HepG2 (cell line): ENCODE results near the gene SELENOM. TPM values are rescaled to one million over a fixed set of nuclear protein-coding genes. Genes with fewer than 3 reads are reported as not detected.

Experiments
- CBX2 ChIP-seq, 2 experiments: fragments of 200-600 bp in 1 of 2; sonication (generic); formaldehyde crosslinking in 1 of 2; IDR thresholded peaks; 2 replicates each; pipeline versions ENCODE4 v1.7.0 to v1.8.1; 2018 to 2022; ENCODE audit warnings: low read depth in 2 of 2, low read length in 1 of 2, mild to moderate bottlenecking in 1 of 2, missing genetic modification reagents in 1 of 2
- CCDC6 ChIP-seq: sonication (generic); formaldehyde crosslinking; IDR thresholded peaks from 2 replicates; pipeline ENCODE4 v1.8.1; 2022; ENCODE audit warnings: mild to moderate bottlenecking, missing genetic modification reagents, moderate library complexity
- FOSL1 ChIP-seq: sonication (generic); formaldehyde crosslinking; IDR thresholded peaks from 2 replicates; pipeline ENCODE4 v1.9.0; 2021; ENCODE audit warnings: missing genetic modification reagents, borderline replicate concordance
- IKZF1 ChIP-seq: fragments of 450-650 bp; IDR thresholded peaks from 2 replicates; pipeline ENCODE4 v1.7.1; 2016
- MZF1 ChIP-seq: sonication (generic); formaldehyde crosslinking; IDR thresholded peaks from 2 replicates; pipeline ENCODE4 v1.8.1; 2023; ENCODE audit warnings: mild to moderate bottlenecking, missing genetic modification reagents, borderline replicate concordance
- NRL ChIP-seq: sonication (generic); formaldehyde crosslinking; IDR thresholded peaks from 2 replicates; pipeline ENCODE4 v1.5.0; 2020; ENCODE audit warnings: missing genetic modification reagents, mild to moderate bottlenecking, moderate library complexity, borderline replicate concordance
- SP1 ChIP-seq, 2 experiments: fragments of 450-650 bp in 1 of 2; sonication (generic) in 1 of 2; formaldehyde crosslinking in 1 of 2; IDR thresholded peaks; 2 replicates each; pipeline versions ENCODE4 v1.4.0 to v1.6.1; 2016 to 2020; ENCODE audit warnings: missing genetic modification reagents in 1 of 2
- ZFP37 ChIP-seq: sonication (generic); formaldehyde crosslinking; IDR thresholded peaks from 2 replicates; pipeline ENCODE4 v1.4.0; 2020; ENCODE audit warnings: missing genetic modification reagents, borderline replicate concordance
- ZNF224 ChIP-seq: sonication (generic); formaldehyde crosslinking; IDR thresholded peaks from 2 replicates; pipeline ENCODE4 v1.5.0; 2020; ENCODE audit warnings: mild to moderate bottlenecking, missing genetic modification reagents
- ZNF274 ChIP-seq: sonication (generic); formaldehyde crosslinking; IDR thresholded peaks from 2 replicates; pipeline ENCODE4 v1.5.1; 2020; ENCODE audit warnings: mild to moderate bottlenecking, missing genetic modification reagents
- ZNF451 ChIP-seq: sonication (generic); formaldehyde crosslinking; IDR thresholded peaks from 2 replicates; pipeline ENCODE4 v1.5.0; 2020; ENCODE audit warnings: mild to moderate bottlenecking, missing genetic modification reagents
- ZNF513 ChIP-seq: sonication (generic); formaldehyde crosslinking; conservative IDR thresholded peaks from 2 replicates; pipeline ENCODE4 v1.5.0; 2020; ENCODE audit warnings: missing genetic modification reagents
- ZNF547 ChIP-seq: sonication (generic); formaldehyde crosslinking; IDR thresholded peaks from 2 replicates; pipeline ENCODE4 v1.5.1; 2020; ENCODE audit warnings: mild to moderate bottlenecking, missing genetic modification reagents
- ZNF574 ChIP-seq: sonication (generic); formaldehyde crosslinking; IDR thresholded peaks from 2 replicates; pipeline ENCODE4 v1.4.0; 2020; ENCODE audit warnings: missing genetic modification reagents
- ZNF644 ChIP-seq: IDR thresholded peaks from 2 replicates; pipeline ENCODE4 v1.6.1; 2016; ENCODE audit warnings: low read depth
- ZNF670 ChIP-seq: sonication (generic); formaldehyde crosslinking; IDR thresholded peaks from 2 replicates; pipeline ENCODE4 v1.8.0; 2022; ENCODE audit warnings: mild to moderate bottlenecking, missing genetic modification reagents, borderline replicate concordance
- ZNF691 ChIP-seq: sonication (generic); formaldehyde crosslinking; IDR thresholded peaks from 2 replicates; pipeline ENCODE4 v1.4.0; 2020; ENCODE audit warnings: missing genetic modification reagents, low read depth, mild to moderate bottlenecking, borderline replicate concordance
- ZNF704 ChIP-seq: sonication (generic); formaldehyde crosslinking; IDR thresholded peaks from 2 replicates; pipeline ENCODE4 v1.8.1; 2023; ENCODE audit warnings: mild to moderate bottlenecking, inconsistent platforms, moderate library complexity, missing genetic modification reagents, borderline replicate concordance
- ZNF790 ChIP-seq: sonication (generic); formaldehyde crosslinking; IDR thresholded peaks from 2 replicates; pipeline ENCODE4 v1.8.0; 2022; ENCODE audit warnings: missing genetic modification reagents, mild to moderate bottlenecking, borderline replicate concordance
- ZNF841 ChIP-seq: sonication (generic); formaldehyde crosslinking; IDR thresholded peaks from 2 replicates; pipeline ENCODE4 v1.8.1; 2023; ENCODE audit warnings: missing genetic modification reagents, borderline replicate concordance
- ZNF850 ChIP-seq: sonication (generic); formaldehyde crosslinking; conservative IDR thresholded peaks from 2 replicates; pipeline ENCODE4 v1.9.0; 2021; ENCODE audit warnings: mild to moderate bottlenecking, missing genetic modification reagents
- ZNF879 ChIP-seq: sonication (generic); formaldehyde crosslinking; IDR thresholded peaks from 2 replicates; pipeline ENCODE4 v1.8.1; 2023; ENCODE audit warnings: missing genetic modification reagents
- polyA plus RNA-seq, 8 experiments: library from polyadenylated mRNA; depleted of rRNA in 3 of 8; stranded (reverse) in 7 of 8; unstranded in 1 of 8; fragments of >200 nt; fragmentation: Illumina TruSeq in 4 of 8; extraction: Trizol in 4 of 8; gene quantifications; 2 replicates each; pipeline versions ENCODE4 v1.2.1 to v1.2.3, GENCODE V29; 2011 to 2016; ENCODE audit warnings: low read depth in 4 of 8, missing spikeins in 1 of 8, mixed read lengths in 1 of 8; ENCODE audit not compliant: insufficient read depth in 1 of 8
- total RNA-seq, 5 experiments: library from RNA; depleted of rRNA; stranded (reverse); fragments of >200 nt; fragmentation: Illumina TruSeq; extraction: Trizol; gene quantifications; 2 replicates each; pipeline ENCODE4 v1.2.3, GENCODE V29; 2016; ENCODE audit warnings: low read depth in 1 of 5

The SELENOM gene
- total and polyA plus RNA-seq, 2 of the 13 experiments (the other 11 are each of a cell fraction or from before 2014, with no cell fraction given): 4.1 to 4.3 TPM

GRCh38 chr22:31055635-31056159 lies 51.7 kb downstream of the SELENOM start (continued):
- TF ChIP-seq ZFP37 (CRISPR knock-in tag) (peak; percentile 59; the same call in 1 of the 2 replicates), SP1 (IDR thresholded peaks at IDR 0.05) (no peak), SP1 (CRISPR knock-in tag; IDR thresholded peaks at IDR 0.05) (no peak; the same call in 1 of the 2 replicates), NRL (CRISPR knock-in tag) (peak; percentile 53; the same call in 1 of the 2 replicates), ZNF879 (no peak), FOSL1 (CRISPR knock-in tag) (peak; percentile 82; the same call in 1 of the 2 replicates), ZNF841 (CRISPR knock-in tag) (no peak), ZNF850 (CRISPR knock-in tag) (no peak), CBX2 (IDR thresholded peaks at IDR 0.05; ENCODE audit: low read depth, low read length) (no peak), CBX2 (CRISPR knock-in tag; IDR thresholded peaks at IDR 0.05; ENCODE audit: low read depth) (no peak), ZNF513 (CRISPR knock-in tag) (no peak), ZNF790 (CRISPR knock-in tag) (no peak), ZNF670 (peak; percentile 83), ZNF224 (CRISPR knock-in tag) (no peak), ZNF644 (peak; percentile 65; the same call in 1 of the 2 replicates), ZNF274 (CRISPR knock-in tag) (no peak), ZNF574 (CRISPR knock-in tag) (peak; percentile 92), ZNF691 (CRISPR knock-in tag) (peak; percentile 72; the same call in 1 of the 2 replicates), MZF1 (CRISPR knock-in tag) (no peak), ZNF704 (CRISPR knock-in tag) (no peak), CCDC6 (peak; percentile 92), ZNF547 (CRISPR knock-in tag) (0 out of 2 replicates have a peak, but pooled peaks have one; percentile 57), ZNF451 (CRISPR knock-in tag) (no peak), IKZF1 (no peak)
